ENCODE measurements around the gene MTMR12. TPM values are rescaled to one million over a fixed set of nuclear protein-coding genes. Genes with fewer than 3 reads are reported as not detected.
"Not testable (repeated sequence)": the region's sequence is repeated elsewhere in the genome, so short reads cannot be mapped to it uniquely, and the experiment has no call there.

The MTMR12 gene
- total RNA-seq, 2 donors from 2014 or later, result 43.1 to 70.7 TPM

DNA sequence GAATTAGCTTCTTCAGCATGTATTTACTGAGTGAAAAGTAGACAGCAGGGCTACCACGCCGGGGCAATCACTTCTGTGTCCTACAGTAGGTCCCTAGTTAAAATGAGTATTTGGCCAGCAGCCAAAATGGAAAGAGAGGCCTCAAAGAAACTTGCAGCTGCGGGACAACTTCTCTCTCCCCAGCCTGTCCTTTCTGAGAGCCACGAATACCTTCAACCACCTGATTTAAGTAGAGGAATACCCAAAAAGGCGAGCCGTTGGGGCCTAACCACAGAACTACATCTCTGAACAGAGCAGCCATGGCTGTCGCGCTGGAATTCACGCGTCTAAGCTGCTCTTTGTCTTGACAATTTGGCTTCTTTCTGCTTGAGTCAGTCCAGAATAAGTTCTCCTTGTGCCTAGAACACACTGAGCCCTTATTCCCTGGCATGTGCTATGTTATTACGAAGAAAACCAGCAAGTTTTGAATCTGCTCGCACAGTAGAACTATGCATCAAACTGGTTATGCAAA, 94.8 kb downstream of the MTMR12 start:
- Histone ChIP-seq H3K27ac (peak overlapping the region; percentile 60 to 70), H3K27me3 (replicated peaks; ENCODE audit: insufficient read depth) (no peaks in the 10 kb centered on the region), H3K4me1 (replicated peaks) (no peaks in the 10 kb centered on the region), H3K9me3 (no peaks in the 10 kb centered on the region), H3K4me3 (no peak overlapping the region), H3K36me3 (no peaks in the 10 kb centered on the region)
- WGBS, result 13% methylated on average over 12 of the region's 12 CpGs
- intact Hi-C loops (cut with DNase I), result no loop called here
- peak; percentile 66 for TF ChIP-seq POLR2AphosphoS5 (IDR thresholded peaks at IDR 0.05)
- no peak for TF ChIP-seq POLR2A (IDR thresholded peaks at IDR 0.05)
- TF ChIP-seq, protein P1, sequence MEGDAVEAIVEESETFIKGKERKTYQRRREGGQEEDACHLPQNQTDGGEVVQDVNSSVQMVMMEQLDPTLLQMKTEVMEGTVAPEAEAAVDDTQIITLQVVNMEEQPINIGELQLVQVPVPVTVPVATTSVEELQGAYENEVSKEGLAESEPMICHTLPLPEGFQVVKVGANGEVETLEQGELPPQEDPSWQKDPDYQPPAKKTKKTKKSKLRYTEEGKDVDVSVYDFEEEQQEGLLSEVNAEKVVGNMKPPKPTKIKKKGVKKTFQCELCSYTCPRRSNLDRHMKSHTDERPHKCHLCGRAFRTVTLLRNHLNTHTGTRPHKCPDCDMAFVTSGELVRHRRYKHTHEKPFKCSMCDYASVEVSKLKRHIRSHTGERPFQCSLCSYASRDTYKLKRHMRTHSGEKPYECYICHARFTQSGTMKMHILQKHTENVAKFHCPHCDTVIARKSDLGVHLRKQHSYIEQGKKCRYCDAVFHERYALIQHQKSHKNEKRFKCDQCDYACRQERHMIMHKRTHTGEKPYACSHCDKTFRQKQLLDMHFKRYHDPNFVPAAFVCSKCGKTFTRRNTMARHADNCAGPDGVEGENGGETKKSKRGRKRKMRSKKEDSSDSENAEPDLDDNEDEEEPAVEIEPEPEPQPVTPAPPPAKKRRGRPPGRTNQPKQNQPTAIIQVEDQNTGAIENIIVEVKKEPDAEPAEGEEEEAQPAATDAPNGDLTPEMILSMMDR (IDR thresholded peaks at IDR 0.05), result no peak
- peak; percentile 64 for DNase-seq (ENCODE audit: low spot score)

DNA sequence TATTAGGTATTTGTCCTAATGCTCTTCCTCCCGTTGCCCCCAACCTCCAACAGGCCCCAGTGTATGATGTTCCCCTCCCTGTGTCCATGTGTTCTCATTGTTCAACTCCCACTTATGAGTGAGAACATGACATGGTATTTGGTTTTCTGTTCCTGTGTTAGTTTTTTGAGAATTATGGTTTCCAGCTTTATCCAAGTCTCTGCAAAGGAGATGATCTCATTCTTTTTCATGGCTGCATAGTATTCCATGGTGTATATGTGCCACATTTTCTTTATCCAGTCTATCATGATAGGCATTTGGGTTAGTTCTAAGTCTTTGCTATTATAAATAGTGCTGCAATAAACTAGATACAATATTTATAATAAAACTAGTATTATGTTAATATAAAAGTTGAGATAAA, 98.4 kb downstream of the MTMR12 start:
- H3K4me3 ChIP-seq; intact Hi-C loops (cut with DNase I); H3K27me3 ChIP-seq (replicated peaks; ENCODE audit: insufficient read depth); H3K9me3 ChIP-seq; H3K4me1 ChIP-seq (replicated peaks); DNase-seq (ENCODE audit: low spot score); H3K27ac ChIP-seq; H3K36me3 ChIP-seq: not testable (repeated sequence)
- WGBS, result 96% methylated on average over 1 of the region's 1 CpG

DNA sequence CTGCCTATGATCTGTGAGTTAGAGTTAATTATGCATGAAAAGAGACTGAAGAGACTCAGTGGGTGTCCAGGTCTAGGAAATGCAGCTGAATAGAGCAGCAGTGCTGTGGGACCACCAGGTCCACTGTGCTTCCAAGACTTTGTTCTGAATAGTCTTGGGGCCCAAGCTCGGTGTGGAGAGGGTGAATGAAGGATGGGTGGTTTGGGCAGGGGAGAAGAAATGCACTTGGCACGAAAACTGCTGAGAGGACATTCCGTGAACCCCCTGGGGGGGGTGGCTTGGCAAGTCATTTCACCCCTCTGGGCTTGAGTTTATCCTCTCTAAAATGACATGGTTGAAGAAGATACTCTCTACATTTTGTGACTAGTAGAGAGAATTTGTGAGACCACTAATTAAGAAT, 102.6 kb downstream of the MTMR12 start:
- 91% methylated on average over 3 of the region's 3 CpGs for WGBS

DNA sequence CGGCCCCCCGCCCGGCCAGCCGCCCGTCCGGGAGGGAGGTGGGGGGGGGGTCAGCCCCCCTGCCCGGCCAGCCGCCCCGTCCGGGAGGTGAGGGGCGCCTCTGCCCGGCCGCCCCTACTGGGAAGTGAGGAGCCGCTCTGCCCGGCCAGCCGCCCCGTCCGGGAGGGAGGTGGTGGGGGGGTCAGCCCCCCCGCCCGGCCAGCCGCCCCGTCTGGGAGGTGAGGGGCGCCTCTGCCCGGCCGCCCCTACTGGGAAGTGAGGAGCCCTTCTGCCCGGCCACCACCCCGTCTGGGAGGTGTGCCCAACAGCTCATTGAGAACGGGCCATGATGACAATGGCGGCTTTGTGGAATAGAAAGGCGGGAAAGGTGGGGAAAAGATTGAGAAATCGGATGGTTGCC, 103.9 kb downstream of the MTMR12 start:
- H3K4me1 ChIP-seq (replicated peaks); H3K4me3 ChIP-seq; H3K27ac ChIP-seq; H3K27me3 ChIP-seq (replicated peaks; ENCODE audit: insufficient read depth); H3K9me3 ChIP-seq; H3K36me3 ChIP-seq; DNase-seq (ENCODE audit: low spot score); intact Hi-C loops (cut with DNase I): not testable (repeated sequence)
- WGBS, result no CpG with 5 or more reads among the region's 31 CpGs

More for the DNA sequence above, 102.6 kb downstream of the MTMR12 start:
- Histone ChIP-seq H3K27ac (no peak overlapping the region), H3K36me3 (no peaks in the 10 kb centered on the region), H3K4me3 (no peak overlapping the region), H3K9me3 (no peaks in the 10 kb centered on the region), H3K4me1 (replicated peaks) (no peaks in the 10 kb centered on the region), H3K27me3 (replicated peaks; ENCODE audit: insufficient read depth) (no peaks in the 10 kb centered on the region)
- DNase-seq (ENCODE audit: low spot score), result no peak
- intact Hi-C loops (cut with DNase I), result no loop called here
- TF ChIP-seq POLR2AphosphoS5 (IDR thresholded peaks at IDR 0.05), result no peak
- TF ChIP-seq, protein P1 (IDR thresholded peaks at IDR 0.05), result no peak
- no peak for TF ChIP-seq POLR2A (IDR thresholded peaks at IDR 0.05)

DNA sequence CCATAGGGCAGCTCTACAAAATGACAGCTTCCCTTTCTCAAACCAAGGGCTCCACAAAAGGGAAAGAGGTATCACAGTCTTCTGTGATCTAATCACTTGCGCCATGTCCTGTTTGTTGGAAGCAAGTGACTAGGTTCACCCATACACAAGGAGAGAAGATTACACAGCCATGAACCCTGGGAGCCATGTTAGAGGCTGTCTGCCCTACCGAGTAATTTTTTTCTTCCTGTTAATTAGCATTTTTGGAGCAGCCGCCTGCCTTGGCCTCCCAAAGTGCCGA, 105.4 kb downstream of the MTMR12 start:
- Histone ChIP-seq H3K9me3 (no peaks in the 10 kb centered on the region), H3K27ac (no peak overlapping the region), H3K27me3 (replicated peaks; ENCODE audit: insufficient read depth) (no peaks in the 10 kb centered on the region), H3K36me3 (no peaks in the 10 kb centered on the region), H3K4me3 (no peak overlapping the region), H3K4me1 (replicated peaks) (no peaks in the 10 kb centered on the region)
- 99% methylated on average over 4 of the region's 4 CpGs for WGBS
- no peak for DNase-seq (ENCODE audit: low spot score)
- intact Hi-C loops (cut with DNase I), result no loop called here
- TF ChIP-seq, protein P1 (IDR thresholded peaks at IDR 0.05), result no peak
- TF ChIP-seq POLR2AphosphoS5 (IDR thresholded peaks at IDR 0.05), result no peak
- no peak for TF ChIP-seq POLR2A (IDR thresholded peaks at IDR 0.05)

DNA sequence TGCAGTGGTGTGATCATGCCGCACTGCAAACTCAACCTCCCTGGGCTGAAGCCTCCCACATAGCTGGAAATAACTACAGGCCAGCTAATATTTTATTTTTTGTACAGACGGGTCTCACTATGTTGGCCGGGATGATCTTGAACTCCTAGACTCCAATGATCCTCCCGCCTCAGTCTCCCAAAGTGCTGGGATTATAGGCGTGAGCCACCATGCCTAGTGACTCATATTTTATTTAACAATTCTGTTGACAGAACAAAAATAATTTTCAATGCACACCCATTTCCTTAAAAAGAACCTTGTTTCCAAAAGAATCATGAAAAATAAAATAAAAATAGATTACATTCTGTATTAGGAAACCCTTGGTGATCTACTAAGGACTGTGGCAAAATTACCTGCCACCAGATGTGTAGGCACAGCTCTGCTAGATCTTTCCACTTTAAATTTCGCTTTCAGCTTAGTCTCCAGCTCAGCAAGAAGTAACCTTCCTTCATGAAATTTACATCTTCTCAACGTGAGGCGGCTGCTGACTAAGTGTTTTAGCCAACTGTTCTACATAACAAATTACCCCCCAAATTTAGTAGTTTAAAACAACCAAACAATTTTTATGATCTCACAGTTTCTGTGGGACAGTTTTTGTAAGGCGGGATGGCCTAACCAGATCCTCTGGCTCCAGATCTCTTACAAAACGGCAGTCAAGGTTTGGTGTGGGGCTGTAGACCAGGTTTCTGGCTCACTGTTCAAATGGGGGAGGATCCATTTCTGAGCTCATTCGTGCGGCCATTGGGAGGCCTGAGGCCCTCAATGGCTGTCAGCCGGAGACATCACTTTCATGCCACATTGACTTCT, 106.0 kb downstream of the MTMR12 start:
- Histone ChIP-seq H3K9me3 (no peaks in the 10 kb centered on the region), H3K4me3 (no peak overlapping the region), H3K36me3 (no peaks in the 10 kb centered on the region), H3K4me1 (replicated peaks) (no peaks in the 10 kb centered on the region), H3K27ac (no peak overlapping the region), H3K27me3 (replicated peaks; ENCODE audit: insufficient read depth) (no peaks in the 10 kb centered on the region)
- WGBS, result 91% methylated on average over 13 of the region's 13 CpGs
- TF ChIP-seq, protein P1 (IDR thresholded peaks at IDR 0.05), result no peak
- TF ChIP-seq POLR2A (IDR thresholded peaks at IDR 0.05), result no peak
- TF ChIP-seq POLR2AphosphoS5 (IDR thresholded peaks at IDR 0.05), result no peak
- intact Hi-C loops (cut with DNase I), result no loop called here
- no peak for DNase-seq (ENCODE audit: low spot score)

Measured in prostate gland (tissue), 2 donors.